Nephron (organoid): ENCODE measurements around the gene DNAJB12.
A peak's percentile ranks its signal among the peaks of the same experiment; 100 is the strongest.
"Not testable (repeated sequence)": the region's sequence is repeated elsewhere in the genome, so short reads cannot be mapped to it uniquely, and the experiment has no call there.

Experiments
- H3K27ac Mint-ChIP-seq, 3 experiments: 2 replicates each; pipeline ENCODE4 v1.8.0; 2020; ENCODE audit warnings: mixed read lengths in 3 of 3, mild to moderate bottlenecking in 2 of 3, moderate library complexity in 1 of 3
- H3K27me3 Mint-ChIP-seq: 2 replicates; pipeline ENCODE4 v1.8.0; 2021; ENCODE audit warnings: low read depth, mild to moderate bottlenecking, moderate library complexity, mixed read lengths
- H3K36me3 Mint-ChIP-seq: 2 replicates; pipeline ENCODE4 v1.8.0; 2020; ENCODE audit warnings: low read depth, mixed read lengths
- H3K4me1 Mint-ChIP-seq: 2 replicates; pipeline ENCODE4 v1.8.0; 2020; ENCODE audit warnings: mixed read lengths
- H3K4me3 Mint-ChIP-seq, 3 experiments: 2 replicates each; pipeline ENCODE4 v1.8.0; 2020; ENCODE audit warnings: mild to moderate bottlenecking in 3 of 3, mixed read lengths in 3 of 3, moderate library complexity in 2 of 3
- H3K9me3 Mint-ChIP-seq: 2 replicates; pipeline ENCODE4 v1.8.0; 2020; ENCODE audit warnings: mixed read lengths
- TF ChIP-seq, protein P1 (sequence below), 3 experiments: fragments of 200-600 bp; sonication (generic); IDR thresholded peaks; one replicate each; pipeline ENCODE4 v1.5.0; 2021; ENCODE audit warnings: antibody characterized with exemption in 3 of 3; ENCODE audit not compliant: unreplicated experiment in 3 of 3

Gene DNAJB12

DNA sequence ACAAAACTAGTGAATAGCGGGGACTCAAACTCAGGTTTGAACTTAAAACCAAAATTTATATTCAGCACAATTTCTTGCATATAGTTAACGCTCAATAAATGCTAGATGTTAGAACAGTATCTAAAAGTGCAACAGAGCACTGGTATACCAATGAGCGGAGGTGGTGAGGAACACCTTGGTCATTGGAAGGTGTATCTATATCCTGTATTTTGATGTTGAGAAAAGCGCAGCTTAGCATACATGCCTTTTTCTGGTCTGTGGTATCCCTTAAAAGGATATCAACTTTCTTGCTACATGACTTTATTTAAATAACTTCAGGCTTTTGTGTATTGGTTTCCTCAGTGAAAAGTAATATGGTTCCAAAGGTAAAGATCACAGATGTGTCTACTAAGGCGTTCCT, 33.3 kb upstream of the DNAJB12 start:
- Mint-ChIP-seq H3K27ac (no peak overlapping the region), H3K4me1 (peaks cover 35% of the 10 kb centered on the region), H3K9me3 (no peaks in the 10 kb centered on the region)

DNA sequence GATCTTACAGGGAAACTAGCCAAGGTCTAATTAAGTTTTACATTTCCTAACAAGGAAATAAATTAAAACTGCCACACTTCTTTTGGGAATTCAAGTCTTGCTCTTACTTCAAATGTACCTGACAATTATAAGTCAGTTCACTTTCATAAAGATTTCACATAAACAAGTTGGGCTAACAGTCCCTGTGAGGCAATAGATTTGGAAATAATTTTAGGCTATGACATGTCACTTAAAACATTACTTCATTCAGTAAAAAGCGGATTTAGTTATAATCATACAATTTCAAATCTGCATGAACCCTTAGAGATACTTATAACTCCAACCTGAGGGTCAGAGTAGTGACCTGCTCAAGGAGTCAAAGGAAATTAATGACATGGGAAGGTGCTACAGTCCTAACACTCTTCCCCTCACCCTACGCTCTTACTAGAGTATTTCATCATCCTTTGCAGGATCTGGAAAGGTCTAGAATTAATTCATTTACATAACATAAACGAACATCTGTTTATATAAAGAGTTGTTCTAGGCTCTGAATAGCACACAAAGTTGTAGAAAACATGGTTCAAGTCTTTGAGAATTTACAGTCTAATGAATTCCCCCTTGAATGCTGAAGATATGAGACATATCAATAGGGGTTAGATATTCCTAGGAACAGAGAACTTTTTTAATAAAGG, 32.3 kb upstream of the DNAJB12 start:
- no peaks in the 10 kb centered on the region for H3K36me3 Mint-ChIP-seq
- peak overlapping the region in 1 of 3 experiments; percentile 40 for H3K27ac Mint-ChIP-seq
- H3K27me3 Mint-ChIP-seq = peaks cover 3% of the 10 kb centered on the region
- TF ChIP-seq, protein P1, sequence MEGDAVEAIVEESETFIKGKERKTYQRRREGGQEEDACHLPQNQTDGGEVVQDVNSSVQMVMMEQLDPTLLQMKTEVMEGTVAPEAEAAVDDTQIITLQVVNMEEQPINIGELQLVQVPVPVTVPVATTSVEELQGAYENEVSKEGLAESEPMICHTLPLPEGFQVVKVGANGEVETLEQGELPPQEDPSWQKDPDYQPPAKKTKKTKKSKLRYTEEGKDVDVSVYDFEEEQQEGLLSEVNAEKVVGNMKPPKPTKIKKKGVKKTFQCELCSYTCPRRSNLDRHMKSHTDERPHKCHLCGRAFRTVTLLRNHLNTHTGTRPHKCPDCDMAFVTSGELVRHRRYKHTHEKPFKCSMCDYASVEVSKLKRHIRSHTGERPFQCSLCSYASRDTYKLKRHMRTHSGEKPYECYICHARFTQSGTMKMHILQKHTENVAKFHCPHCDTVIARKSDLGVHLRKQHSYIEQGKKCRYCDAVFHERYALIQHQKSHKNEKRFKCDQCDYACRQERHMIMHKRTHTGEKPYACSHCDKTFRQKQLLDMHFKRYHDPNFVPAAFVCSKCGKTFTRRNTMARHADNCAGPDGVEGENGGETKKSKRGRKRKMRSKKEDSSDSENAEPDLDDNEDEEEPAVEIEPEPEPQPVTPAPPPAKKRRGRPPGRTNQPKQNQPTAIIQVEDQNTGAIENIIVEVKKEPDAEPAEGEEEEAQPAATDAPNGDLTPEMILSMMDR (IDR thresholded peaks at IDR 0.05; ENCODE audit: unreplicated experiment in 3 of 3) = no peak
- peaks cover 35% of the 10 kb centered on the region for H3K4me1 Mint-ChIP-seq
- no peak overlapping the region for H3K4me3 Mint-ChIP-seq
- no peaks in the 10 kb centered on the region for H3K9me3 Mint-ChIP-seq

More for the DNA sequence above, 33.3 kb upstream of the DNAJB12 start:
- TF ChIP-seq, protein P1 (IDR thresholded peaks at IDR 0.05; ENCODE audit: unreplicated experiment in 3 of 3) = no peak
- no peak overlapping the region for H3K4me3 Mint-ChIP-seq
- H3K36me3 Mint-ChIP-seq = peaks cover 5% of the 10 kb centered on the region
- H3K27me3 Mint-ChIP-seq = no peaks in the 10 kb centered on the region

DNA sequence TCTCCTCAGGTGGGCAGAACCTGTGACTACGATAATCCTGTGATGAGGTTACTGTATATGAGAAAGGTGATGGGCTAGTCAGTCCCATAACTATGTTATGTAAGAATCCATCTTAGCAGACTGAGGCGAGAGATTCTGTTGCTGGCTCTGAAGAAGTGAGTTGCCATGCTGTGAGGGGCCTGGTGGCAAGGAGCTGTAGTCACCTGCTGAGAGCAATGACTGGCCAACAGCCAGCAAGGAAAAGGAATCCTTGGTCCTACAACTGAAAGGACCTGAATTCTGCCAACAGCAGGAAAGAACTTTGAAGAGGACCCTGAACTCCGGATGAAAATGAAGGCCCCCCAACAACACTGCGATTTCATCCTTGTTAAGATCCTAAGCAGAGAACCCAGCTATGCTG, 31.0 kb upstream of the DNAJB12 start:
- Mint-ChIP-seq H3K27ac (no peak overlapping the region), H3K36me3 (no peaks in the 10 kb centered on the region), H3K4me3 (no peak overlapping the region), H3K4me1 (peaks cover 44% of the 10 kb centered on the region), H3K9me3 (no peaks in the 10 kb centered on the region), H3K27me3 (peaks cover 3% of the 10 kb centered on the region)
- TF ChIP-seq, protein P1 (IDR thresholded peaks at IDR 0.05; ENCODE audit: unreplicated experiment in 3 of 3) = no peak

DNA sequence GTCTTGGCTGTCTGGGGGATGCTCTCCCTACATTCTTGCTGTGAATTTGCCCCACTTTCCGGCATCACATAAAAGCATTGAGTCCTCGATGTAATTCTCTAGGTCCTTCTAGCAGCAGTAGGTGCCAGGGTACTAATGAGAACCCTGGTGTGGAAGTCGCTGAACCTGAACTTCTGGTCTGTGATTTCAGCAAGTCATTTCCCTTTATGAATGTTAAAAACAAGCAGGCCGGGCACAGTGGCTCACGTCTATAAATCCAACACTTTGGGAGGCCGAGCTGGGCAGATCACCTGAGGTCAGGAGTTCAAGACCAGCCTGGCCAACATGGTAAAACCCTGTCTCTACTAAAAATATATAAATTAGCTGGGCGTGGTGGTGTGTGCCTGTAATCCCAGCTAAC, 30.3 kb upstream of the DNAJB12 start:
- H3K4me3 Mint-ChIP-seq, H3K27me3 Mint-ChIP-seq, H3K36me3 Mint-ChIP-seq, H3K9me3 Mint-ChIP-seq: not testable (repeated sequence)
- peaks cover 36% of the 10 kb centered on the region for H3K4me1 Mint-ChIP-seq
- peak overlapping the region in 2 of 3 experiments; percentile 36 to 54 for H3K27ac Mint-ChIP-seq

DNA sequence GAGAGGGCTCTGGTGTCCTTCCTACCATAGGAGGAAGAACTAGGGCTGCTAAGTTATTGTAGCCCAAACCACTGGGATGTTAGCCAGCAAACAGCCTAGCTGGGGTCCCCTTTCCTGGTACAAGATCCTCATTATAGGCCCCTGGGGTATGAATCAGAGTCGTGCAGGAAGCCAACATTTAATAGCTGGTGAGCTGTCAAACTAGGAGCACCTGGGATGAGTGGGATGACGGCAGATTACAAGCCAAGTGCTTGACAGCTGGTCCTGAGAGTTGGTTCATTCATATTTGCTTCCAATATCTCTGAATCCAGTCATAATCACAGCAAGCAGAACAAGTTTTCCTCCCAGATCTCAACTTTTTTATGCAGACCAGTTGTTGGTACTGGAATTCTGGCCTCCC, 25.1 kb upstream of the DNAJB12 start:
- H3K27me3 Mint-ChIP-seq = peaks cover 3% of the 10 kb centered on the region
- H3K4me1 Mint-ChIP-seq = peaks cover 18% of the 10 kb centered on the region
- no peak overlapping the region for H3K4me3 Mint-ChIP-seq
- no peak overlapping the region for H3K27ac Mint-ChIP-seq
- H3K9me3 Mint-ChIP-seq = no peaks in the 10 kb centered on the region
- TF ChIP-seq, protein P1 (IDR thresholded peaks at IDR 0.05; ENCODE audit: unreplicated experiment in 3 of 3) = no peak
- H3K36me3 Mint-ChIP-seq = peaks cover 12% of the 10 kb centered on the region

DNA sequence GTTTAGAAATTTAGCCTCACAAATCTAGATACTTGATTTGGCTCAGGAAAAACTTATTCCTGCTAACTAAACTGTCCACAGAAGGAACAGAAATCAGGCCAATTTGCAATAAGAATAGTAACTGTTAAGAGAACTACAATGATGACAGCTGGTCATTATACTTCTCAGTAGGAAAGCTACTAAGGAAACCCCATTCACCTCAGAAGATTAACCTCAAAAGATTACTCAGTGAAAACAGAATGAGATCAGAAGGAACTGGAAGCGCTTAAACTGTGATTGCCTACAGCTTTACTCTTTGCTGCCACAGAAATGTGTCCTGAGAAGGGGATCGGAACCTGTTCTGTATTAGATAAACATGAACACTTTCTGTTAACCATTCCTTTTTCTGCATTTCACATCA, 24.3 kb upstream of the DNAJB12 start:
- no peak overlapping the region for H3K4me3 Mint-ChIP-seq
- H3K36me3 Mint-ChIP-seq = peaks cover 12% of the 10 kb centered on the region
- H3K27me3 Mint-ChIP-seq = peaks cover 3% of the 10 kb centered on the region
- H3K27ac Mint-ChIP-seq = no peak overlapping the region
- peaks cover 11% of the 10 kb centered on the region for H3K4me1 Mint-ChIP-seq
- H3K9me3 Mint-ChIP-seq = no peaks in the 10 kb centered on the region
- TF ChIP-seq, protein P1 (IDR thresholded peaks at IDR 0.05; ENCODE audit: unreplicated experiment in 3 of 3) = no peak
